HG02678 (cell line): ENCODE measurements around the gene TCP11L1.

ENCODE experiments used
- ATAC-seq: cut with Tn5 transposase; IDR thresholded peaks from one replicate; pipeline ENCODE4 v1.9.1; 2021; ENCODE audit warnings: mild to moderate bottlenecking, moderate library complexity; ENCODE audit not compliant: unreplicated experiment

TCP11L1 gene

GRCh38 chr11:33039274-33040032 lies at the start of gene TCP11L1:
Gene TCP11L1, plus strand, starts transcription at chr11:33039572. Its CDS starts 4,202 bp downstream, at chr11:33043774.
- peak; percentile 74 for ATAC-seq

- ATAC-seq = no peak
Observed at GRCh38 chr11:32990481-32990880, 48.9 kb upstream of the TCP11L1 start.

- no peak for ATAC-seq
Observed at GRCh38 chr11:32991427-32991826, 47.9 kb upstream of the TCP11L1 start.

- ATAC-seq = no peak
Observed at GRCh38 chr11:32991898-32992297, 47.5 kb upstream of the TCP11L1 start.

- ATAC-seq = no peak
Observed at GRCh38 chr11:33000181-33000580, 39.2 kb upstream of the TCP11L1 start.

- ATAC-seq = no peak
Observed at GRCh38 chr11:33001281-33001680, 38.1 kb upstream of the TCP11L1 start.

GRCh38 chr11:33001751-33002542 lies 37.4 kb upstream of the TCP11L1 start:
- ATAC-seq = no peak

- ATAC-seq = no peak
Observed at GRCh38 chr11:33005175-33005574, 34.2 kb upstream of the TCP11L1 start.

GRCh38 chr11:33006010-33006409 lies 33.4 kb upstream of the TCP11L1 start:
- ATAC-seq = no peak

- no peak for ATAC-seq
Observed at GRCh38 chr11:33013755-33014154, 25.6 kb upstream of the TCP11L1 start.

- ATAC-seq = peak; percentile 87
Observed at GRCh38 chr11:33015621-33016551, 23.5 kb upstream of the TCP11L1 start, which contains the start of gene DEPDC7. Gene DEPDC7, plus strand, starts transcription at chr11:33015878. Its CDS starts 78 bp downstream, at chr11:33015956.

- no peak for ATAC-seq
Observed at GRCh38 chr11:33016654-33017053, 22.7 kb upstream of the TCP11L1 start.

- ATAC-seq = no peak
Observed at GRCh38 chr11:33017478-33017877, 21.9 kb upstream of the TCP11L1 start.

GRCh38 chr11:33017965-33018364 lies 21.4 kb upstream of the TCP11L1 start:
- ATAC-seq = no peak

- ATAC-seq = no peak
Observed at GRCh38 chr11:33018840-33019239, 20.5 kb upstream of the TCP11L1 start.

- no peak for ATAC-seq
Observed at GRCh38 chr11:33021501-33021900, 17.9 kb upstream of the TCP11L1 start.

- no peak for ATAC-seq
Observed at GRCh38 chr11:33021937-33022336, 17.4 kb upstream of the TCP11L1 start.

GRCh38 chr11:33025339-33025722 lies 14.0 kb upstream of the TCP11L1 start:
- no peak for ATAC-seq

- no peak for ATAC-seq
Observed at GRCh38 chr11:33027233-33027632, 12.1 kb upstream of the TCP11L1 start.

- ATAC-seq = no peak
Observed at GRCh38 chr11:33027846-33028536, 11.4 kb upstream of the TCP11L1 start.
